OCI-LY1 (cell line): ENCODE measurements around the gene KCNIP3.

Source experiments
- EZH2 ChIP-seq: fragments of 200-600 bp; sonication (generic), shearing (Covaris generic); IDR thresholded peaks from 2 replicates; pipeline ENCODE4 v1.8.0; 2017; ENCODE audit warnings: borderline replicate concordance, mixed run types, mild to moderate bottlenecking, antibody characterized with exemption, low read length, moderate library complexity, mixed read lengths
- TF ChIP-seq, protein P1 (sequence below): fragments of 200-600 bp; sonication (generic), shearing (Covaris generic); IDR thresholded peaks from 2 replicates; pipeline ENCODE4 v1.5.1; 2017; ENCODE audit warnings: mild to moderate bottlenecking, antibody characterized with exemption, low read length, moderate library complexity, mixed read lengths

DNA sequence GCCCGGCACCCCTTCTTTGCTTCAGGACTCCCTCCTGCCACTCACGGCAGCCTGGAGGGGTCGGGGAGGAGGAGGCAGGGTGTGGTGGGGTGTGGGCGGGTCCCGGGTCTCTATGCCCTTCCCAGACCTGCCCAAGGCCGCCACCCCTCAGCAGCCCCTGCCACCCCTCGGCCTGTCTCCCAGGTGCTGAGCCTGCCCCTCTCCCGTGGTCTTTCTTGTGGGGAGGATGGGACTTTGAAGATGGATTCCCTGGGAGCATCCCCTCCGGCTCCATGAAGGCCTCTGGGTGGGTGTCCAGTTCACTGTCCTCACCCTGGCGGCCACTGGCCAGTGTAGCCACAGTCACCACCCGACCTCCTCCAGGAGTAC is 23.2 kb downstream of the KCNIP3 start:
- TF ChIP-seq, protein P1, sequence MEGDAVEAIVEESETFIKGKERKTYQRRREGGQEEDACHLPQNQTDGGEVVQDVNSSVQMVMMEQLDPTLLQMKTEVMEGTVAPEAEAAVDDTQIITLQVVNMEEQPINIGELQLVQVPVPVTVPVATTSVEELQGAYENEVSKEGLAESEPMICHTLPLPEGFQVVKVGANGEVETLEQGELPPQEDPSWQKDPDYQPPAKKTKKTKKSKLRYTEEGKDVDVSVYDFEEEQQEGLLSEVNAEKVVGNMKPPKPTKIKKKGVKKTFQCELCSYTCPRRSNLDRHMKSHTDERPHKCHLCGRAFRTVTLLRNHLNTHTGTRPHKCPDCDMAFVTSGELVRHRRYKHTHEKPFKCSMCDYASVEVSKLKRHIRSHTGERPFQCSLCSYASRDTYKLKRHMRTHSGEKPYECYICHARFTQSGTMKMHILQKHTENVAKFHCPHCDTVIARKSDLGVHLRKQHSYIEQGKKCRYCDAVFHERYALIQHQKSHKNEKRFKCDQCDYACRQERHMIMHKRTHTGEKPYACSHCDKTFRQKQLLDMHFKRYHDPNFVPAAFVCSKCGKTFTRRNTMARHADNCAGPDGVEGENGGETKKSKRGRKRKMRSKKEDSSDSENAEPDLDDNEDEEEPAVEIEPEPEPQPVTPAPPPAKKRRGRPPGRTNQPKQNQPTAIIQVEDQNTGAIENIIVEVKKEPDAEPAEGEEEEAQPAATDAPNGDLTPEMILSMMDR = no peak
- no peak for TF ChIP-seq EZH2
